ENCODE measurements around the gene TRAPPC12.
A peak's percentile ranks its signal among the peaks of the same experiment; 100 is the strongest.

TRAPPC12 gene

DNA sequence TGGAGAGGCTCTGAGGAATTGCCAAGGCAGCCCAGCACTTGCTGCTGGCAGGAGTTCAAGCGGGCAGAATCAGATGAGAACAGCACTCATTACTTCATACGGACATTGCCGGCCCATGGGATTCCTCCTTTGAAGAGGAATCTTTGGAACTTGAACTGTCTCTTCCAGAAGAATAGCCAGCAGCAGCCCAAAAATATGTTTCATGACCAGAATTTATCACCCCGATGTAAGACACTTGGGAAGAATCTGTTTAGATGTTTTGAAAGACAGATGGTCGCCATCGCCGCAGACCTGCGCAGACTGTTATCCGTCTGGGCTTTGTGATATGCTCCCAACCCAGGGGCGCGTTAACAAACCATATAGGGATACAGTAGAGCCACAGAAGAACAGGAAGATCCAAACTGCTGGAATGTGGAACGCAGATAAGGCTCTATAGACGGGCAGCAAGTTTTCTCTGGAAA, 143.5 kb downstream of the TRAPPC12 start:
- H3K9me3 Mint-ChIP-seq, result peaks cover 4% of the 10 kb centered on the region
- H3K4me3 Mint-ChIP-seq, result no peak overlapping the region
- peaks cover 25% of the 10 kb centered on the region for H3K4me1 Mint-ChIP-seq
- peaks cover 2% of the 10 kb centered on the region for H3K27me3 Mint-ChIP-seq (ENCODE audit: low read depth, poor library complexity)
- H3K27ac Mint-ChIP-seq, result no peak overlapping the region
- TF ChIP-seq, protein P1, sequence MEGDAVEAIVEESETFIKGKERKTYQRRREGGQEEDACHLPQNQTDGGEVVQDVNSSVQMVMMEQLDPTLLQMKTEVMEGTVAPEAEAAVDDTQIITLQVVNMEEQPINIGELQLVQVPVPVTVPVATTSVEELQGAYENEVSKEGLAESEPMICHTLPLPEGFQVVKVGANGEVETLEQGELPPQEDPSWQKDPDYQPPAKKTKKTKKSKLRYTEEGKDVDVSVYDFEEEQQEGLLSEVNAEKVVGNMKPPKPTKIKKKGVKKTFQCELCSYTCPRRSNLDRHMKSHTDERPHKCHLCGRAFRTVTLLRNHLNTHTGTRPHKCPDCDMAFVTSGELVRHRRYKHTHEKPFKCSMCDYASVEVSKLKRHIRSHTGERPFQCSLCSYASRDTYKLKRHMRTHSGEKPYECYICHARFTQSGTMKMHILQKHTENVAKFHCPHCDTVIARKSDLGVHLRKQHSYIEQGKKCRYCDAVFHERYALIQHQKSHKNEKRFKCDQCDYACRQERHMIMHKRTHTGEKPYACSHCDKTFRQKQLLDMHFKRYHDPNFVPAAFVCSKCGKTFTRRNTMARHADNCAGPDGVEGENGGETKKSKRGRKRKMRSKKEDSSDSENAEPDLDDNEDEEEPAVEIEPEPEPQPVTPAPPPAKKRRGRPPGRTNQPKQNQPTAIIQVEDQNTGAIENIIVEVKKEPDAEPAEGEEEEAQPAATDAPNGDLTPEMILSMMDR (IDR thresholded peaks at IDR 0.05), result no peak
- no peak for DNase-seq
- peaks cover 12% of the 10 kb centered on the region for H3K36me3 Mint-ChIP-seq (ENCODE audit: low read depth)

DNA sequence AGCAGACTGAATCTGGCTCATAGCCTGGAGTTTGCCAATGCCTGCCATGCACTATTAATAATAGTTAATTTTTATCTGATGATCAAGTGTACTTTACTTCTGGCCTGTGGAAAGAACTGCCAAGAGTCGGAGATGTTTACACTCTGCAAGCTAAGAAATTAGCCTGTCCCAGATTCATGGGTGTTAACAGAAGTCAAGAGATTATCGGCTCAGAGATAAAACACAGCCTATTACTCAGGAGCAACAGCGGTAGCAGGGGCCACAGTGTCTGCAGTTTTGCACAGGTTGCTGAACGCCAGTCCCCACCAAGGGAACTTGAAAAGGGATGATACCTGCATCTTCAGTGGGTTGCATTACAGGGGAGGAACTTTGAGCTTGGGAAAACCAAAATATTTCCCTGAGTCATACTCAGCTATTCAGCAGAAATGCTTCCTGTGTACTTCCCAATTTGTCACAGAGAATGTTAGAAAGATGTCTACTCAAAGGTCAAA, 144.1 kb downstream of the TRAPPC12 start:
- Mint-ChIP-seq H3K4me3 (no peak overlapping the region), H3K4me1 (peaks cover 23% of the 10 kb centered on the region), H3K9me3 (peaks cover 4% of the 10 kb centered on the region), H3K27me3 (ENCODE audit: low read depth, poor library complexity) (peaks cover 2% of the 10 kb centered on the region), H3K27ac (no peak overlapping the region), H3K36me3 (ENCODE audit: low read depth) (peaks cover 10% of the 10 kb centered on the region)
- no peak for DNase-seq
- TF ChIP-seq, protein P1 (IDR thresholded peaks at IDR 0.05), result no peak

DNA sequence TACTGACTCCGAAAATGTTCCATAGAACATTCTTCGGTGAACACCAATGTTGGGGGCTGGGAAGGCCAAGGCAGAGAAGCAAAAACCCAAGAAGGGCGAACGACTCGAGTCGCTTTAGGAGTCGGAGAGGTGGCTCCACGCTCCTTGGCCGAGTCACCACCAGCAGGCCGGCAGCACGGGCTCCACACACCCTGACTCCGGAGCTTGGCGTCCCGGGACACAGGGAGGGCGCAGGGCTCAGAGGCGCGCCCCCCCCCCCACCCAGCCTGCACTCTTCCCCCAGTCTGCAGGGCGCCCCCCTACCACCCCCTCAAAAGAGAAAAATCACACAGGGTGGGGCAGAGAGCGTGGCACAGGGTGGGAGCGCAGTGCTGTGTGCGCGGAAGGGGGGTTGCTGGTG, 147.4 kb downstream of the TRAPPC12 start:
- H3K9me3 Mint-ChIP-seq, result no peaks in the 10 kb centered on the region
- H3K27me3 Mint-ChIP-seq (ENCODE audit: low read depth, poor library complexity), result no peaks in the 10 kb centered on the region
- peaks cover under 1% of the 10 kb centered on the region for H3K4me1 Mint-ChIP-seq
- TF ChIP-seq, protein P1 (IDR thresholded peaks at IDR 0.05), result no peak
- H3K36me3 Mint-ChIP-seq (ENCODE audit: low read depth), result no peaks in the 10 kb centered on the region
- no peak for DNase-seq
- no peak overlapping the region for H3K4me3 Mint-ChIP-seq
- peak overlapping the region; percentile 41 for H3K27ac Mint-ChIP-seq

DNA sequence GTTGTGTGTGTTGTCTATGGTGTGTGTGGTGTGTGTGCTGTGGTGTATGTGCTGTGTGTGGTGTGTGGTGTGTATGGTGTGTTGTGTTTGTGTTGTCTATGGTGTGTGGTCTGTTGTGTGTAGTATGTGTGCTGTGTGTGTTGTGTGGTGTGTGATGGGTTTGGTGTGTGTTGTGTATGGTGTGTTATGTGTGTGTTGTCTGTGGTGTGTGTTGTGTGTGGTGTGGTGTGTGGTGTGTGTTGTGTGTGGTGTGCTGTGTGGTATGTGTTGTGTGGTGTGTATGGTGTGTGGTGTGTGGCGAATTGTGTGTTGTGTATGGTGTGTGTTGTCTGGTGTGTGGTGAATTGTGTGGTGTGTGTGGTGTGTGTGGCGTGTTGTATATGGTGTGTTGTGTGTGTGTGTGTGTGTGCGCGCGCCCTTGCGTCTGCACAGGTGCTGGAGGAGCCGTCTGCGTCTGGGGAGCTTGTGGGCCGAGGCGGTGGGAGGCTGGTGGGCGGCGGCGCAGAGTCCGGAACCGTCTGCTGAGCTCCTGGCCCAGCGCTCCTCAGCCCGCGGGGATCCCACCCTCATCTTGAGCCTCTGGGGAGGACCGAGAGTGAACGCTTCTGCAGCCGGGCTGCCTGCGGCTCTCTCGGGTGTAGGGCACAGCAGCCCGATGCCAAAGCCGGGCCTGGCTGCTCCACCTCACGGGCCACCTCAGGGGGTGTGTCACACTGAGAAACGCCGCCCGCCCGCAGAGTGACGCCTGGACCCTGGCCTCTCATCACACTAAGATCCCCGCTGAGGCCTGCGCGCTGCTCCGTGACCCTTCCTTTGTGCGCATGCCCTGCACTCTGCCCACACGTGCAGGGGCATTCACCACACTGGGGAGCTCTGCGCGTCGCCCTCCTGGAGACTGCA, 148.6 kb downstream of the TRAPPC12 start:
- Mint-ChIP-seq H3K27me3 (ENCODE audit: low read depth, poor library complexity) (no peaks in the 10 kb centered on the region), H3K36me3 (ENCODE audit: low read depth) (no peaks in the 10 kb centered on the region), H3K27ac (no peak overlapping the region), H3K9me3 (no peaks in the 10 kb centered on the region), H3K4me1 (peaks cover 4% of the 10 kb centered on the region), H3K4me3 (no peak overlapping the region)
- TF ChIP-seq, protein P1 (IDR thresholded peaks at IDR 0.05), result no peak
- DNase-seq, result peak; percentile 12
